Stimulated activated CD8-positive, alpha-beta memory T cell treated with anti-CD3 and anti-CD28 coated beads, Interleukin-15, amount 100 ng/mL, for 1 hour (primary cell): Measurements from ENCODE around the gene AOPEP.

ENCODE experiments used
- DNase-seq: peaks from one replicate; pipeline ENCODE4 v3.0.0-alpha.2; 2020; ENCODE audit warnings: low read depth

Gene AOPEP

DNA sequence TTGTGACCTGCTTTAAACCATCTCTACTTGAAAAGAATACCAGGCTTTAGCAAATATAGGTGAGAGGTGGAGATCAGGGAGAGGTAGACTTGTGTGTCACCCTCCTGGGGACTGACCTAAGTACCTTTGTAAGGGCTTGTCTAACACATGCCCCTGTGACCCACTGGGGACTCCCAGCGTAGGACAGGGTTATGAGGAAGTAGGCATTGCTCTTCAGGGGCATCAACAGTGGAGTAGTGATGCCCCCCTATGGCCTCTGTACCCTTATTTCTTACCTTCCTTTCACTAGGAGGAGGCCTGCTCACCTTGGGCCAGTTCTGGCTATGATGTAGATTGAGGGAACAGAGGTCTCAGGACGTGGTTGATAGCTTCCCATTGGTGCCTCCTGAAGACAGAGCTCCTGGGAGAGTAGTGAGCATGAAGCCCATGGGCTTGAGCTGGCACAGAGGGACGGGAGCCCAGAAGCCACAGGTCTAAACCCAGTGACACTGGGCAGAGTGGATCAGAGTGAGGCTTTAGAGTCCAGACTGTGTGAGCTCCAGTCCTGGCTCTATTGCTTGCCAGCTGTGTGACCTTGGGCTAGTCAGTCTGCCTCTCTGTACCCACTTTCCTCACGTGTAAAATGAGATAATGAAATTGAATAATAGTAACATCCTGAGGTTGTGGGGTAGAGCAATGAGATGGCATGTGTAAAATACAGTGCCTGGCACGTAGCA is 191.7 kb downstream of the AOPEP start:
- no peak for DNase-seq

GRCh38 chr9:94919376-94920098 is 193.0 kb downstream of the AOPEP start:
- DNase-seq: no peak

GRCh38 chr9:94920420-94921091 is 194.1 kb downstream of the AOPEP start:
- no peak for DNase-seq

- no peak for DNase-seq
These were observed 194.6 kb downstream of the AOPEP start for GRCh38 chr9:94921092-94921471.

- DNase-seq: no peak
These were observed 195.2 kb downstream of the AOPEP start for GRCh38 chr9:94921656-94922055.

- no peak for DNase-seq
These were observed 195.7 kb downstream of the AOPEP start for GRCh38 chr9:94922098-94922607.

- no peak for DNase-seq
These were observed 196.2 kb downstream of the AOPEP start for GRCh38 chr9:94922691-94923107.

- DNase-seq: no peak
These were observed 197.0 kb downstream of the AOPEP start for GRCh38 chr9:94923326-94924089.

DNA sequence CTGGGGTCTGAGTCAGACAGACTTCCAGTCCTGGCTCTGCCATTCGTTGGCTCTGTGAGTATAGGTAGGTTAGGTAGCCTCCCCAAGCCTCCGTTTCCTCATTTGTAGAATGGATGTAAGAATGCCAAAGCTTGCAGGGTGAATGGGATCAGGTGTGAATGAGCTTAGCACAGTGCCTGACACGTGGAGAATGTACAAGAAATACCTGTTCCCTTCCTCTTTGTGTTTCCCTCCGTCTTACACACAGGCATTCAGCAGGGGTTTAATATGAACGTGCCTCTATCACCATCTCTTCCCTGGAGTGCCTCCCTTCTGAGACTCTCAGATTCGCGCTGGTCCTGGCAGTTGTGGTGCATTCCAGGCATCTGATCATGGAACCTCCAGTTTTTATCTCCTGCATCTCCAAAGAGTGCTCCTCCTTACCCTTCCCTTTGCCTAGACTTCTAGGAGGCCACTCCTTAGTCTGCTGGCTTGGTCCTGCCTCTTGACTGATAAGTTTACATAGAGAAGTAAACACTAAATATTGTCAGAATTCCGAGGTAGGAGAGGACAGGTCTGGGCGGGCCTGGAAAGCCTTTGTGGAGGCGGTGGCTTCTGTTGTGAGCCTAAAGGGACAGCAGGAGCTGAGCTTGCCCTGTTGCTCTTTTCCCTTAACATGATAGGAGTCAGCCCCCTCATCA is 199.4 kb downstream of the AOPEP start:
- no peak for DNase-seq

GRCh38 chr9:94926431-94926800 is 199.9 kb downstream of the AOPEP start:
- DNase-seq: no peak

GRCh38 chr9:94927048-94927761 is 200.7 kb downstream of the AOPEP start:
- DNase-seq: no peak

GRCh38 chr9:94927762-94928670 is 201.5 kb downstream of the AOPEP start:
- no peak for DNase-seq

GRCh38 chr9:94928691-94929368 is 202.3 kb downstream of the AOPEP start:
- no peak for DNase-seq

GRCh38 chr9:94929369-94929756 is 202.9 kb downstream of the AOPEP start:
- DNase-seq: no peak

DNA sequence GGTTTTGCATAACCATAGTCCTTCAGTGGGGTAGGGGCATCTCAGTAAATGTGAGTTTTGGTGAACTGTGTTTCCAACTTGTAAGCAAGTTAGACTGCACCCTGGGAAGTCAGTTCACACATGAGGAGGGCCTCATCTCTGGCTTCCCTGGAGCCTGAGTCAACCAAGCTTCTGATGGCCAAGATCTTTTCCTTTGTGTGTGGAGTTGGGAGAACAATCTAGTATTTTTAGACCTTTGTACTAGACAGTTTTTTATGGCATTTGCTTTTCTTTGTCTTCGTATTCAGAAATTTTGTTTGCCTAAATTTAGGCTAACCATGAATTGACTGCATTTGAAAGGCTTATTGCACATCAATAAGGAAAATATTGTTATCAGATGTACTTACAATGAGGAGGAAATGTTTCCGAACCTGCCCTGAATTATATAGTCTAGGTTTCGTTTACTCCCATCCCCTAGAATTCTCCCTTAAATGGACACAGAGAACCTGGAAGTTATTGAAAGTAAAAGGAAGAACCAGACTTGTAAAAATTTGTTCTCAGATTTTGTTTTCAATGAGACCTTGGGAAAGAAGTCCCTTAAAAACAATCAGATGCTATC is 204.6 kb downstream of the AOPEP start:
- DNase-seq: no peak

GRCh38 chr9:94931740-94932139 is 205.2 kb downstream of the AOPEP start:
- no peak for DNase-seq

- no peak for DNase-seq
These were observed 206.4 kb downstream of the AOPEP start for GRCh38 chr9:94932652-94933510.

DNA sequence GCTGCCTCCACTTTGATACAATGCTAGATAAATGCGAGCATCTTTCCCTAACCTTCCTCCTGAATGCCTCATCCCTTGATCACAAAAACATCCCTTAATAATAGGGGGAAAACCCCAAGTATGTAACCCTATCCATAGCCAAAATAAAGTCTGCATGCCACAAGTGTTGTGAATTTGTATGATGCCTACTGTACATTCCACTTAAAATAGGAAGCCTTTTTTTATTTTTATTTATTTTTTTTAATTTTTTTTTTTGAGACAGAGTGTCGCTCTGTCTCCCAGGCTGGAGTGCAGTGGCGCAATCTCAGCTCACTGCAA is 207.0 kb downstream of the AOPEP start:
- no peak for DNase-seq
